SU-DHL-6 (cell line): ENCODE results near the gene OR8B3.

ENCODE experiments used
- H2AFZ ChIP-seq: fragments of 200-600 bp; sonication (generic); 2 replicates; pipeline ENCODE4 v1.6.1; 2014; ENCODE audit warnings: low read depth, mild to moderate bottlenecking, moderate library complexity, mixed read lengths, antibody characterized with exemption, low read length; ENCODE audit not compliant: severe bottlenecking
- H3F3A ChIP-seq: fragments of 200-600 bp; shearing (Covaris generic); 2 replicates; pipeline ENCODE4 v1.6.0; 2016; ENCODE audit warnings: antibody characterized with exemption, mild to moderate bottlenecking; ENCODE audit not compliant: insufficient read depth
- H3K27ac ChIP-seq: fragments of 200-600 bp; sonication (generic); 2 replicates; pipeline ENCODE4 v1.5.1; 2016; ENCODE audit warnings: low read depth, mild to moderate bottlenecking, low read length, moderate library complexity, mixed read lengths
- H3K27me3 ChIP-seq: fragments of 200-600 bp; sonication (generic), shearing (Covaris generic); 2 replicates; pipeline ENCODE4 v1.6.0; 2014; ENCODE audit warnings: mild to moderate bottlenecking, low read length
- H3K36me3 ChIP-seq: fragments of 200-600 bp; sonication (generic); 2 replicates; pipeline ENCODE4 v1.6.1; 2014; ENCODE audit warnings: mild to moderate bottlenecking, low read length, mixed read lengths
- H3K4me2 ChIP-seq: fragments of 300-600, 200-600 bp; shearing (Covaris generic), sonication (generic); 2 replicates; pipeline ENCODE4 v1.6.0; 2014; ENCODE audit warnings: low read length, low read depth, mild to moderate bottlenecking; ENCODE audit not compliant: poor library complexity, severe bottlenecking
- H3K4me3 ChIP-seq: fragments of 200-600 bp; sonication (generic); 2 replicates; pipeline ENCODE4 v1.5.1; 2014; ENCODE audit warnings: antibody characterized with exemption, low read length, mild to moderate bottlenecking, mixed read lengths; ENCODE audit not compliant: insufficient read depth, poor library complexity, severe bottlenecking
- H3K79me2 ChIP-seq: fragments of 200-600 bp; sonication (generic); 2 replicates; pipeline ENCODE4 v1.6.1; 2014; ENCODE audit warnings: mild to moderate bottlenecking, low read length, moderate library complexity; ENCODE audit not compliant: insufficient read depth
- H3K9ac ChIP-seq: fragments of 200-600 bp; sonication (generic); 2 replicates; pipeline ENCODE4 v1.7.0; 2014; ENCODE audit warnings: mild to moderate bottlenecking, low read length
- H3K9me2 ChIP-seq: fragments of 200-600 bp; sonication (generic); replicated peaks from 2 replicates; pipeline ENCODE4 v1.6.1; 2014; ENCODE audit warnings: low read length; ENCODE audit not compliant: insufficient read depth
- H3K9me3 ChIP-seq: fragments of 200-600 bp; sonication (generic); 2 replicates; pipeline ENCODE4 v1.6.1; 2014; ENCODE audit warnings: low read length, mixed read lengths; ENCODE audit not compliant: insufficient read depth
- H4K20me1 ChIP-seq: fragments of 200-600 bp; sonication (generic); 2 replicates; pipeline ENCODE4 v1.6.1; 2014; ENCODE audit warnings: low read depth, mild to moderate bottlenecking, antibody characterized with exemption, low read length, moderate library complexity, mixed read lengths
- CTCF ChIP-seq: fragments of 200-600 bp; sonication (generic); IDR thresholded peaks from one replicate; pipeline ENCODE4 v1.5.1; 2017; ENCODE audit warnings: antibody characterized with exemption, mild to moderate bottlenecking, low read length, moderate library complexity; ENCODE audit not compliant: insufficient read depth, poor library complexity, severe bottlenecking
- EZH2phosphoT487 ChIP-seq: fragments of 200-600 bp; sonication (generic), shearing (Covaris generic); conservative IDR thresholded peaks from 2 replicates; pipeline ENCODE4 v1.6.1; 2018; ENCODE audit warnings: mild to moderate bottlenecking, antibody characterized with exemption, low read length, moderate library complexity, mixed read lengths

Gene OR8B3

GRCh38 chr11:124398924-124399323 lies at the start of gene OR8B3:
Gene OR8B3, minus strand, starts transcription at chr11:124399024. Its CDS starts 1,673 bp downstream, at chr11:124397351.
- H3K27me3 ChIP-seq = no peaks in the 10 kb centered on the region
- no peak within 1 kb of the TSS for H3K4me2 ChIP-seq
- H4K20me1 ChIP-seq = no peaks in the 10 kb centered on the region
- H3K79me2 ChIP-seq = no peaks in the 10 kb centered on the region
- H3K36me3 ChIP-seq = no peaks in the 10 kb centered on the region
- H2AFZ ChIP-seq = no peak within 1 kb of the TSS
- no peak for TF ChIP-seq CTCF
- TF ChIP-seq EZH2phosphoT487 = no peak
- no peak within 1 kb of the TSS for H3K27ac ChIP-seq
- no peaks in the 10 kb centered on the region for H3F3A ChIP-seq
- no peaks in the 10 kb centered on the region for H3K9me3 ChIP-seq
- H3K9ac ChIP-seq = no peak within 1 kb of the TSS
- H3K9me2 ChIP-seq = no peaks in the 10 kb centered on the region
- no peak within 1 kb of the TSS for H3K4me3 ChIP-seq

- no peaks in the 10 kb centered on the region for H4K20me1 ChIP-seq
- H3K27me3 ChIP-seq = no peaks in the 10 kb centered on the region
- H3K79me2 ChIP-seq = no peaks in the 10 kb centered on the region
- no peaks in the 10 kb centered on the region for H3K9me2 ChIP-seq
- TF ChIP-seq EZH2phosphoT487 (no peak), CTCF (no peak)
- no peaks in the 10 kb centered on the region for H3K36me3 ChIP-seq
- H3K9me3 ChIP-seq = no peaks in the 10 kb centered on the region
- H2AFZ ChIP-seq = no peak overlapping the region
- no peaks in the 10 kb centered on the region for H3F3A ChIP-seq
- no peak overlapping the region for H3K4me3 ChIP-seq
- H3K4me2 ChIP-seq = no peak overlapping the region
- no peak overlapping the region for H3K9ac ChIP-seq
- no peak overlapping the region for H3K27ac ChIP-seq
Observed at GRCh38 chr11:124446916-124447315, 48.1 kb upstream of the OR8B3 start.

- Histone ChIP-seq H3K27me3 (no peaks in the 10 kb centered on the region), H3K9me3 (no peaks in the 10 kb centered on the region), H3K4me3 (no peak within 1 kb of the TSS), H3K9me2 (no peaks in the 10 kb centered on the region), H4K20me1 (no peaks in the 10 kb centered on the region), H3K27ac (no peak within 1 kb of the TSS), H3F3A (no peaks in the 10 kb centered on the region), H3K4me2 (no peak within 1 kb of the TSS), H3K9ac (no peak within 1 kb of the TSS), H2AFZ (no peak within 1 kb of the TSS), H3K36me3 (no peaks in the 10 kb centered on the region), H3K79me2 (no peaks in the 10 kb centered on the region)
- no peak for TF ChIP-seq EZH2phosphoT487
- no peak for TF ChIP-seq CTCF
Observed at GRCh38 chr11:124445646-124446150, 46.9 kb upstream of the OR8B3 start, which contains the start of gene OR8B8. Gene OR8B8, minus strand, starts transcription at chr11:124445696. Its CDS starts 4,611 bp downstream, at chr11:124441085.
